SKM-1 (cell line): ENCODE results near the gene VWA8.
"Not testable (repeated sequence)": the region's sequence is repeated elsewhere in the genome, so short reads cannot be mapped to it uniquely, and the experiment has no call there.

Experiments used
- DNase-seq: peaks from one replicate; lab custom pipeline; 2025; ENCODE audit not compliant: unreplicated experiment; lab: John Stamatoyannopoulos, UW

VWA8 gene

GRCh38 chr13:41811588-41812021 lies 149.3 kb downstream of the VWA8 start:
- no peak for DNase-seq

- DNase-seq, result no peak
Observed at GRCh38 chr13:41809962-41810361, 150.9 kb downstream of the VWA8 start.

GRCh38 chr13:41803445-41803735 lies 157.5 kb downstream of the VWA8 start:
- not testable (repeated sequence) for DNase-seq

- no peak for DNase-seq
Observed at GRCh38 chr13:41802684-41803444, 158.0 kb downstream of the VWA8 start.

- no peak for DNase-seq
Observed at GRCh38 chr13:41802043-41802683, 158.7 kb downstream of the VWA8 start.

- DNase-seq, result no peak
Observed at GRCh38 chr13:41791056-41791455, 169.9 kb downstream of the VWA8 start.

GRCh38 chr13:41788552-41788951 lies 172.4 kb downstream of the VWA8 start:
- no peak for DNase-seq

GRCh38 chr13:41785402-41786172 lies 175.3 kb downstream of the VWA8 start:
- no peak for DNase-seq

GRCh38 chr13:41782086-41782485 lies 178.8 kb downstream of the VWA8 start:
- no peak for DNase-seq

GRCh38 chr13:41780715-41781706 lies 179.9 kb downstream of the VWA8 start:
- no peak for DNase-seq

- DNase-seq, result no peak
Observed at GRCh38 chr13:41775251-41775650, 185.7 kb downstream of the VWA8 start.

GRCh38 chr13:41774605-41775218 lies 186.2 kb downstream of the VWA8 start:
- no peak for DNase-seq

- DNase-seq, result no peak
Observed at GRCh38 chr13:41767801-41768200, 193.1 kb downstream of the VWA8 start.

GRCh38 chr13:41766439-41766838 lies 194.5 kb downstream of the VWA8 start:
- no peak for DNase-seq

GRCh38 chr13:41765813-41766212 lies 195.1 kb downstream of the VWA8 start:
- DNase-seq, result no peak

GRCh38 chr13:41765020-41765419 lies 195.9 kb downstream of the VWA8 start:
- DNase-seq, result no peak

GRCh38 chr13:41764558-41764957 lies 196.4 kb downstream of the VWA8 start:
- DNase-seq, result no peak

GRCh38 chr13:41763782-41764181 lies 197.1 kb downstream of the VWA8 start:
- DNase-seq, result no peak

- no peak for DNase-seq
Observed at GRCh38 chr13:41762796-41763195, 198.1 kb downstream of the VWA8 start.

- DNase-seq, result no peak
Observed at GRCh38 chr13:41756198-41756880, 204.6 kb downstream of the VWA8 start.
